Upper lobe of right lung (tissue), 1 donor: ENCODE measurements around the gene TSNAX. TPM values are rescaled to one million over a fixed set of nuclear protein-coding genes. Genes with fewer than 3 reads are reported as not detected.
"Not testable (repeated sequence)": the region's sequence is repeated elsewhere in the genome, so short reads cannot be mapped to it uniquely, and the experiment has no call there.

Experiments used
- ATAC-seq: fragments of 200-7000 bp; cut with Tn5 transposase; one replicate; pipeline ENCODE4 v1.9.1; 2020; ENCODE audit warnings: mild to moderate bottlenecking, moderate library complexity
- DNase-seq: peaks from one replicate; pipeline ENCODE4 v3.0.0-alpha.2; 2020
- H3K27ac ChIP-seq: fragments of 200-600 bp; one replicate; pipeline ENCODE4 v1.8.0; 2022
- H3K27me3 ChIP-seq: fragments of 200-600 bp; one replicate; pipeline ENCODE4 v1.8.0; 2022; ENCODE audit warnings: mild to moderate bottlenecking
- H3K36me3 ChIP-seq: fragments of 200-600 bp; one replicate; pipeline ENCODE4 v1.8.0; 2022
- H3K4me1 ChIP-seq: fragments of 200-600 bp; one replicate; pipeline ENCODE4 v1.8.0; 2022
- H3K4me3 ChIP-seq: fragments of 200-600 bp; one replicate; pipeline ENCODE4 v1.8.0; 2022; ENCODE audit warnings: mild to moderate bottlenecking
- H3K9me3 ChIP-seq: fragments of 200-600 bp; one replicate; pipeline ENCODE4 v1.8.0; 2022
- intact Hi-C: fragments of 100-400 bp; cut with DNase I; formaldehyde crosslinking; loops from one replicate; pipeline ENCODE4 v1.11.0; 2022
- total RNA-seq: library from RNA; stranded (reverse); fragmentation: NEBNext Ultra II Directional; extraction: Animal tissue kit (Norgen Biotek cat#: 25700); gene quantifications from one replicate; pipeline ENCODE4 v1.2.1, GENCODE V29; 2021
- TF ChIP-seq, protein P1 (sequence below): fragments of 200-600 bp; IDR thresholded peaks from one replicate; pipeline ENCODE4 v1.8.0; 2022; ENCODE audit warnings: antibody characterized with exemption
- donor health status: DM: no; HTN: yes; CAD: no; lungs with severe emphysema.

TSNAX gene
- total RNA-seq, 1 donor from 2014 or later = 36.0 TPM

DNA sequence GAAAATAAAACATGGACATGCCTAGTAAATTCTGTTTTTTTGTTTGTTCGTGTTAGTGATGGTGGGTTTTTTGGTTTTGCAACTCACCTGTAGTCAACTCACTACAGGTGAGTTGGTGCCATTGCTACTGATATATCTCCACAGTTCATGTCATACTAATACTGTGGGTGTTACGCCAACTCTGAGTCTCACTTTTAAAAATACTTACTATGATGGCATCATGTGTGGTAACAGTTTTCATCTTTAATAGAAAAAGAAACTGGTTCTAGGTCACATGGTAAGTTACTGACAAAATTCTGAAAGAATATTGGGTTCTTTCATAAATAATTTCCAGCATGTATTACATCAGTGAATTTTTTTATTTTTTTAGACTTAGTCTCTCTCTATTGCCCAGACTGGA, 38.0 kb downstream of the TSNAX start:
- TF ChIP-seq, protein P1, sequence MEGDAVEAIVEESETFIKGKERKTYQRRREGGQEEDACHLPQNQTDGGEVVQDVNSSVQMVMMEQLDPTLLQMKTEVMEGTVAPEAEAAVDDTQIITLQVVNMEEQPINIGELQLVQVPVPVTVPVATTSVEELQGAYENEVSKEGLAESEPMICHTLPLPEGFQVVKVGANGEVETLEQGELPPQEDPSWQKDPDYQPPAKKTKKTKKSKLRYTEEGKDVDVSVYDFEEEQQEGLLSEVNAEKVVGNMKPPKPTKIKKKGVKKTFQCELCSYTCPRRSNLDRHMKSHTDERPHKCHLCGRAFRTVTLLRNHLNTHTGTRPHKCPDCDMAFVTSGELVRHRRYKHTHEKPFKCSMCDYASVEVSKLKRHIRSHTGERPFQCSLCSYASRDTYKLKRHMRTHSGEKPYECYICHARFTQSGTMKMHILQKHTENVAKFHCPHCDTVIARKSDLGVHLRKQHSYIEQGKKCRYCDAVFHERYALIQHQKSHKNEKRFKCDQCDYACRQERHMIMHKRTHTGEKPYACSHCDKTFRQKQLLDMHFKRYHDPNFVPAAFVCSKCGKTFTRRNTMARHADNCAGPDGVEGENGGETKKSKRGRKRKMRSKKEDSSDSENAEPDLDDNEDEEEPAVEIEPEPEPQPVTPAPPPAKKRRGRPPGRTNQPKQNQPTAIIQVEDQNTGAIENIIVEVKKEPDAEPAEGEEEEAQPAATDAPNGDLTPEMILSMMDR = no peak
- H3K4me1 ChIP-seq = no peaks in the 10 kb centered on the region
- peaks cover 40% of the 10 kb centered on the region for H3K36me3 ChIP-seq
- H3K27me3 ChIP-seq = no peaks in the 10 kb centered on the region
- H3K9me3 ChIP-seq = no peaks in the 10 kb centered on the region
- H3K27ac ChIP-seq = no peak overlapping the region
- no peak overlapping the region for H3K4me3 ChIP-seq
- ATAC-seq (no peak), DNase-seq (no peak)
- intact Hi-C loops = no loop called here

DNA sequence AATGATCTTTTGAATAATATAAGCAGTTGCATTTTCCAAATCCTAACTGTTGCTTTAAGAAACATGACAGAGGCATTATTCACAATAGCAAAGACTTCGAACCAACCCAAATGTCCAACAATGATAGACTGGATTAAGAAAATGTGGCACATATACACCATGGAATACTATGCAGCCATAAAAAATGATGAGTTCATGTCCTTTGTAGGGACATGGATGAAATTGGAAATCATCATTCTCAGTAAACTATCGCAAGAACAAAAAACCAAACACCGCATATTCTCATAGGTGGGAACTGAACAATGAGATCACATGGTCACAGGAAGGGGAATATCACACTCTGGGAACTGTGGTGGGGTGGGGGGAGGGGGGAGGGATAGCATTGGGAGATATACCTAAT, 41.8 kb downstream of the TSNAX start:
- H3K9me3 ChIP-seq, H3K4me1 ChIP-seq, ATAC-seq, DNase-seq, H3K27me3 ChIP-seq, H3K27ac ChIP-seq, H3K4me3 ChIP-seq, intact Hi-C loops: not testable (repeated sequence)
- H3K36me3 ChIP-seq = peaks cover 25% of the 10 kb centered on the region

DNA sequence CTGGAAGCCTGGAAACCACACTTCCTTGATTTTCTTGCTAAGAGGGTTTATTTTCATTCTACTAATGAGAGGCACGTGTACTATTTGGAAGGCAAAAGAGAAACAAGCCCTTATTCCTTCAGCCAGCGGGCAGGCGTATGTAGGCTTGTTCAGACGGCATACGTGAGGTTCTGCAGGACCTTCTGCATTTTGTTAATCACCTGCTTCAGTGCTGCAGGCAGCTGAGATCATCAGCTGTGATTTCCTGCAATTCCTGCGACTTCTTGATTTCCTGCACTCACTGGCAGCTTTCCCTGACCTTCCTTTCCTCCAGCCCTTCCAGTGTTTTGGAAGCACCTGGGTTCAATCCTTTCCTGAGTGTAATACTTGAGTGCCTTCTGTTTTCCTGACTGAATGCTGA, 43.4 kb downstream of the TSNAX start:
- no peaks in the 10 kb centered on the region for H3K27me3 ChIP-seq
- ATAC-seq (no peak), DNase-seq (no peak)
- H3K4me3 ChIP-seq = no peak overlapping the region
- no peak overlapping the region for H3K27ac ChIP-seq
- no peaks in the 10 kb centered on the region for H3K4me1 ChIP-seq
- TF ChIP-seq, protein P1 = no peak
- H3K9me3 ChIP-seq = no peaks in the 10 kb centered on the region
- intact Hi-C loops = no loop called here
- H3K36me3 ChIP-seq = peaks cover 17% of the 10 kb centered on the region

DNA sequence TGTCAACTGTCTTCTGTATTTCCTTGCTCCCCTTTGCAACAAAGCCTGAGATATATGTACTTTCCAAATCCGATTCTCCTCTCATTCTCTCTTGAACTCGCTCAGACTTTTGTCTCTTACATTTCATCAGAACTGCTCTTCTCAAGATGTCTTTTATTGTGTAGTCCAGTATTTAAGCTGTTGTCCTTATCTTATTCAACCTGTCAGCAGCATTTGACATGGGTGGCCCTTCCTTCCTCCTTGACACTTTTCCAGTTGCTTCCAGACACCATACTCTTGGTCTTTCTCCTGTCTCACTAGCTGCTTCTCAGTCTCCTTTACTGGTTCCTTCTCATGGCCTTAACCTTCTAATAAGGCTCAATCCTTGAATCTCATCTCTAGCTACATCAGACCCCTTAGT, 47.0 kb downstream of the TSNAX start:
- DNase-seq = no peak
- no peak for ATAC-seq
- no peak overlapping the region for H3K27ac ChIP-seq
- TF ChIP-seq, protein P1 = no peak
- intact Hi-C loops = no loop called here
- H3K4me1 ChIP-seq = no peaks in the 10 kb centered on the region
- H3K27me3 ChIP-seq = no peaks in the 10 kb centered on the region
- no peak overlapping the region for H3K4me3 ChIP-seq
- no peaks in the 10 kb centered on the region for H3K36me3 ChIP-seq
- no peaks in the 10 kb centered on the region for H3K9me3 ChIP-seq

DNA sequence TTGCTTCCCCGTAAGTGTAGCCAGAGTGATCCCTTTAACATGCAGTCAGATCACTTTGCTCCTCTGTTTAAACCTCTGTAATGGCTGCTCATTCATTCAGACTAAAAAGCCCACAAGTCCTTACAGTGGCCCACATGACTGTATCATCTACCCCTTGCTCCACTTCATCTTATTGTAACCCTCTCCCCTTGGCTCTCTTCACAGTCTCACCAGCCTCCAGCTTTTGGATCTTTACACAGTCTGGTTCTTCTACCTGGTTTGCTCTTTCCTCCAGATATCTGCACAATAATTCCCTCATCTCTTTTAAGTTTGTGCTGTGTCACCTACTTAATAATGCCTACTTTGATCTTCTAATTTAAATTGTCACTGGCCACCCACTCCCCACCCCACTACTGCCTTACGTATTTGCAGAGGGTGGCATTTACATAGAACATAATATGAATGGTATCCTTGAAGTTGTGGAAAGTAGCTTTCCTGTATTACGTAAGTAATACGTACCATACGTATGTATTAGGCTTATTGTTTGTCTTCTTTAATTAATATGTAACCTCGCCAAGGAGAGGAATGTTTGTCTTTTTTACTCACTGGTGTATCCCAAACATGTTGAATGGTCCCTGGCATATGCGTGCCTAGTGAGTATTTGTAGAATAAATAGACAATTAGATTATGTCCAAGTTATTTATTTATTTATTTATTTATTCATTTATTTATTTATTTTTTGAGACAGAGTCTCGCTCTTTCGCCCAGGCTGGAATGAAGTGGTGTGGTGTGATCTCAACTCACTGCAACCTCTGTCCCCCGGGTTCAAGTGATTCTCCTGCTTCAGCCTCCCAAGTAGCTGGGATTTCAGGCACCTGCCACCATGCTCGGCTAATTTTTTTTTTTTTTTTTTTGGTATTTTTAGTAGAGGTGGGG, 48.6 kb downstream of the TSNAX start:
- Histone ChIP-seq H3K4me3 (no peak overlapping the region), H3K27me3 (no peaks in the 10 kb centered on the region), H3K4me1 (no peaks in the 10 kb centered on the region), H3K9me3 (no peaks in the 10 kb centered on the region), H3K27ac (no peak overlapping the region), H3K36me3 (no peaks in the 10 kb centered on the region)
- no peak for ATAC-seq
- TF ChIP-seq, protein P1 = no peak
- DNase-seq = no peak
- intact Hi-C loops = no loop called here

DNA sequence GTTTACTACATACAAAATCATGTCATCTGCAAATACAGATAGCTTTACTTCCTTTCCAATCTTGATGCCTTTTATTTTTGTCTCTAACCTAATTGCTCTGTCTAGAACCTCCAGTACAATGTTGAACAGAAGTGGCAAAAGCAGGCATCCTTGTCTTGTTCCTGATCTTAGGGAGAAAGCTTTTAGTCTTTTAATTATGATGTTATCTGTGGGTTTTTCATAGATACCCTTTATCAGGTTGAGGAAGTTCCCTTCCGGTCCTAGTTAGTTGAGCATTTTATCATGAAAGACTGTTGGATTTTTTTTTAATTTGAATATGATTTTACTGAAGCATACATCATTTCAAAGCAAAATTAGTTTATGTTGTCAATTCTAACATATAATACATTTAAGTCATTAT, 52.4 kb downstream of the TSNAX start:
- Histone ChIP-seq H3K4me1 (no peaks in the 10 kb centered on the region), H3K27me3 (no peaks in the 10 kb centered on the region), H3K4me3 (no peak overlapping the region), H3K9me3 (no peaks in the 10 kb centered on the region), H3K36me3 (no peaks in the 10 kb centered on the region), H3K27ac (no peak overlapping the region)
- intact Hi-C loops = no loop called here
- TF ChIP-seq, protein P1 = no peak
- no peak for DNase-seq
- ATAC-seq = no peak
